Left lung (tissue), 10 donors: Measurements from ENCODE around the gene USP12. TPM values are rescaled to one million over a fixed set of nuclear protein-coding genes. Genes with fewer than 3 reads are reported as not detected.

Experiments
- ATAC-seq: fragments of 200-7000 bp; cut with Tn5 transposase; one replicate; pipeline ENCODE4 v1.9.1; 2020; ENCODE audit warnings: moderate library complexity
- DNase-seq, 4 donors: peaks; one replicate each; pipeline ENCODE4 v3.0.0-alpha.2; 2013 to 2020
- H3K27ac ChIP-seq, 2 donors: fragments of 200-600 bp; sonication (generic) in 1 of 2; one replicate each; pipeline versions ENCODE4 v1.5.0 to v1.8.0; 2020 to 2021
- H3K27me3 ChIP-seq, 2 donors: fragments of 200-600 bp; sonication (generic) in 1 of 2; one replicate each; pipeline versions ENCODE4 v1.5.0 to v1.8.0; 2020 to 2021
- H3K36me3 ChIP-seq, 2 donors: fragments of 200-600 bp; sonication (generic) in 1 of 2; one replicate each; pipeline versions ENCODE4 v1.5.0 to v1.8.0; 2020 to 2021
- H3K4me1 ChIP-seq, 2 donors: fragments of 200-600 bp; one replicate each; pipeline ENCODE4 v1.8.0; 2021
- H3K4me3 ChIP-seq, 2 donors: fragments of 200-600 bp; sonication (generic) in 1 of 2; one replicate each; pipeline versions ENCODE4 v1.5.0 to v1.8.0; 2020 to 2021; ENCODE audit warnings: mild to moderate bottlenecking in 1 of 2
- H3K9me3 ChIP-seq, 2 donors: fragments of 200-600 bp; sonication (generic) in 1 of 2; one replicate each; pipeline versions ENCODE4 v1.5.0 to v1.8.0; 2020 to 2021
- intact Hi-C, 2 donors: fragments of 100-400 bp; cut with DNase I; formaldehyde crosslinking; loops; one replicate each; pipeline versions ENCODE4 v1.11.2 to v1.14.2; 2022
- polyA plus RNA-seq, 6 donors: library from polyadenylated mRNA; unstranded; fragments of 120-200 nt; gene quantifications; one replicate each; pipeline ENCODE4 v1.2.1, GENCODE V29; 2013; ENCODE audit not compliant: insufficient read length in 6 of 6
- total RNA-seq, 2 donors: library from RNA; stranded (reverse); fragmentation: NEBNext Ultra II Directional; extraction: Animal tissue kit (Norgen Biotek cat#: 25700); gene quantifications; one replicate each; pipeline ENCODE4 v1.2.1, GENCODE V29; 2021
- TF ChIP-seq, protein P1 (sequence below), 2 donors: fragments of 200-600 bp; sonication (generic) in 1 of 2; IDR thresholded peaks; one replicate each; pipeline versions ENCODE4 v1.5.0 to v1.8.0; 2021; ENCODE audit warnings: antibody characterized with exemption in 2 of 2
- donor health status: DM: no; HTN: yes; CAD: no.
- donor health status: DM: no; HTN: no; CAD: no.

The USP12 gene
- total and polyA plus RNA-seq, 8 donors = 22.8 to 44.4 (median 38.8) TPM

DNA sequence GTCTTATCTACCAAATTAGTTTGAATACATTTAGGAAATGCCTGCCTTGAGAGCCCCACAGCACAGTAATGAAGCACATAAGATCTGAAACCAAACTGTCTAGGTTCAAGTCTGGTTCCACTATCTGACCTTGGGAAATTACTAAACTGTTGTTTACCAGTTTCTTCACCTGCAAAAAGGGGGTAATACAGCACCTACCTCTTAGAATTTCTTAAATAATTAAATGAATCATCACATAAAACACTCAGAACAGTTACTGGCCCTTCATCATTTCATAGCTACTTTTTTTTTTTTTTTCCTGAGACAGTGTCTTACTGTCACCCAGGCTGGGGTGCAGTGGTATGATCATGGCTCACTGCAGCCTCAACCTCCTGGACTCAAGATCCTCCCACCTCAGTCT is 59.6 kb downstream of the USP12 start:
- no peaks in the 10 kb centered on the region for H3K9me3 ChIP-seq
- DNase-seq = no peak
- intact Hi-C loops = no loop called here
- no peak for ATAC-seq
- peaks cover 0 to 8% of the 10 kb centered on the region in 2 donors for H3K36me3 ChIP-seq
- no peaks in the 10 kb centered on the region for H3K4me1 ChIP-seq
- H3K4me3 ChIP-seq = no peak overlapping the region
- TF ChIP-seq, protein P1, sequence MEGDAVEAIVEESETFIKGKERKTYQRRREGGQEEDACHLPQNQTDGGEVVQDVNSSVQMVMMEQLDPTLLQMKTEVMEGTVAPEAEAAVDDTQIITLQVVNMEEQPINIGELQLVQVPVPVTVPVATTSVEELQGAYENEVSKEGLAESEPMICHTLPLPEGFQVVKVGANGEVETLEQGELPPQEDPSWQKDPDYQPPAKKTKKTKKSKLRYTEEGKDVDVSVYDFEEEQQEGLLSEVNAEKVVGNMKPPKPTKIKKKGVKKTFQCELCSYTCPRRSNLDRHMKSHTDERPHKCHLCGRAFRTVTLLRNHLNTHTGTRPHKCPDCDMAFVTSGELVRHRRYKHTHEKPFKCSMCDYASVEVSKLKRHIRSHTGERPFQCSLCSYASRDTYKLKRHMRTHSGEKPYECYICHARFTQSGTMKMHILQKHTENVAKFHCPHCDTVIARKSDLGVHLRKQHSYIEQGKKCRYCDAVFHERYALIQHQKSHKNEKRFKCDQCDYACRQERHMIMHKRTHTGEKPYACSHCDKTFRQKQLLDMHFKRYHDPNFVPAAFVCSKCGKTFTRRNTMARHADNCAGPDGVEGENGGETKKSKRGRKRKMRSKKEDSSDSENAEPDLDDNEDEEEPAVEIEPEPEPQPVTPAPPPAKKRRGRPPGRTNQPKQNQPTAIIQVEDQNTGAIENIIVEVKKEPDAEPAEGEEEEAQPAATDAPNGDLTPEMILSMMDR (IDR thresholded peaks at IDR 0.05) = no peak
- H3K27ac ChIP-seq = no peak overlapping the region
- no peaks in the 10 kb centered on the region for H3K27me3 ChIP-seq

- Histone ChIP-seq H3K27me3 (no peaks in the 10 kb centered on the region), H3K4me3 (no peak overlapping the region), H3K36me3 (peaks cover 0 to 6% of the 10 kb centered on the region in 2 donors), H3K27ac (no peak overlapping the region), H3K4me1 (no peaks in the 10 kb centered on the region), H3K9me3 (no peaks in the 10 kb centered on the region)
- ATAC-seq (no peak), DNase-seq (no peak)
- intact Hi-C loops = no loop called here
- TF ChIP-seq, protein P1 (IDR thresholded peaks at IDR 0.05) = no peak
These were observed 61.4 kb downstream of the USP12 start for GRCh38 chr13:27110056-27110746.

DNA sequence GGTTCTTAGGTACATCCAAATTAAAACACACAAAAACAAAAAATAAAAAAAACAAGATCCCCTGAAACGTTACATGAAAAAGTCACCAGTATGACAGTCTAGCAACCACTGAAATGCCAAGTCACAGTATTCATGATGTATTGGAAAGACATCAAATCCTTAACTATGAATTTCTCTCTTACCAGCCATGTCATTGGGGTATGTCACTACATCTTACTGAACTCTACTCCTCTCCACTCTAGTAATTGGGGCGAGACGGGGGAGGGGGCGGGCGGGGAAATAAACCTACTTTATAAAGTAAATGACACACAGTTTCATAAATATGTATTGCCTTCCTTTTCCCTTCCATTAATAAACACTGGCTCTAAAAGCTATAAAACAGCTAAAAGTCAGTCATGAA is 65.5 kb downstream of the USP12 start:
- DNase-seq = no peak
- Histone ChIP-seq H3K36me3 (peaks cover 0 to 11% of the 10 kb centered on the region in 2 donors), H3K27ac (no peak overlapping the region), H3K4me1 (no peaks in the 10 kb centered on the region), H3K27me3 (no peaks in the 10 kb centered on the region), H3K9me3 (no peaks in the 10 kb centered on the region), H3K4me3 (no peak overlapping the region)
- ATAC-seq = no peak
- intact Hi-C loops = no loop called here
- TF ChIP-seq, protein P1 (IDR thresholded peaks at IDR 0.05) = no peak

DNA sequence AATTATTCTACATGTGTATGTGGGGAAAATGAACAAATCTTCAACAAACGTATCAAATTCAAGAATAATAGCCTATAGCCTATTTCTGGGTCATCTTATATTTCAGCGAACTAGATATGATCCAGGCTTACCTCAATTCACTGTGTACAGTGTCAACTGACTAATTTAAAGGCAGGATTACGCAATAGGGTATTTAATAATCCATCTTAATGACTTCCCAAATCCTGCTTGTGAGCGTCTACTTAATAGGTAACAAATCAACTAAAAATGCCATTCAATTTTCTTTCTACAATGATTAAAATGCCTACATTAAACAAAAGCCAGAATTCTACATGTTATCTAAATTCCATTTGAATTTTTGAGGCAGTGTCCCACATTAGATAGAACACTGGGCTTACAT is 67.0 kb downstream of the USP12 start:
- H3K27me3 ChIP-seq = no peaks in the 10 kb centered on the region
- peaks cover 0 to 11% of the 10 kb centered on the region in 2 donors for H3K36me3 ChIP-seq
- no peak overlapping the region for H3K27ac ChIP-seq
- intact Hi-C loops = no loop called here
- TF ChIP-seq, protein P1 (IDR thresholded peaks at IDR 0.05) = no peak
- ATAC-seq (no peak), DNase-seq (no peak)
- H3K9me3 ChIP-seq = no peaks in the 10 kb centered on the region
- H3K4me1 ChIP-seq = no peaks in the 10 kb centered on the region
- no peak overlapping the region for H3K4me3 ChIP-seq

- Histone ChIP-seq H3K4me3 (no peak overlapping the region), H3K27ac (no peak overlapping the region), H3K27me3 (no peaks in the 10 kb centered on the region), H3K9me3 (no peaks in the 10 kb centered on the region), H3K36me3 (peaks cover 0 to 11% of the 10 kb centered on the region in 2 donors), H3K4me1 (no peaks in the 10 kb centered on the region)
- DNase-seq (no peak), ATAC-seq (no peak)
- TF ChIP-seq, protein P1 (IDR thresholded peaks at IDR 0.05) = no peak
- intact Hi-C loops = no loop called here
These were observed 69.8 kb downstream of the USP12 start for GRCh38 chr13:27101847-27102246.
